HepG2 (cell line): ENCODE measurements around the gene PSORS1C1. TPM values are rescaled to one million over a fixed set of nuclear protein-coding genes. Genes with fewer than 3 reads are reported as not detected.

Experiments
- ATAC-seq: fragments of 200-7000 bp; cut with Tn5 transposase; 3 replicates; pipeline ENCODE4 v1.9.1; 2020; ENCODE audit warnings: mild to moderate bottlenecking, moderate library complexity
- BruUV-seq: library from RNA; stranded (reverse); fragments of 400-500 nt; replicated peaks from 2 replicates; lab custom pipeline; 2021; lab: Mats Ljungman, UMichigan
- CTCF ChIA-PET: fragments of 300-600 bp; formaldehyde crosslinking; extraction: SDS; loops from one replicate; lab custom pipeline; 2021; ENCODE audit warnings: low total read pairs, inconsistent platforms, low intra/inter-chr PET ratio; lab: Yijun Ruan, JAX
- POLR2A ChIA-PET: fragments of 350-600 bp; sonication (Branson Sonifier 250); formaldehyde crosslinking; loops from one replicate; lab custom pipeline; 2020; ENCODE audit warnings: antibody characterized with exemption, inconsistent platforms; lab: Yijun Ruan, JAX
- DNase-seq: peaks from one replicate; pipeline ENCODE4 v3.0.0-alpha.2; 2015; ENCODE audit warnings: low spot score
- FAIRE-seq: peaks from 3 replicates; lab custom pipeline; 2011; peaks lifted over from hg19 to GRCh38; lab: Jason Lieb, UNC
- H2AFZ ChIP-seq: one replicate; pipeline ENCODE4 v1.6.1; 2011; ENCODE audit warnings: low read length, inconsistent platforms
- H3K27ac ChIP-seq: fragments of 300-600 bp; 3 replicates; pipeline ENCODE4 v1.8.0; 2011; ENCODE audit warnings: mixed run types, mild to moderate bottlenecking, mixed read lengths, low read length, inconsistent platforms; ENCODE audit not compliant: insufficient read depth; ENCODE audit errors: extremely low read length
- H3K27me3 ChIP-seq, 2 experiments: fragments of 200-600 bp in 1 of 2; 2 replicates in 1 of 2; 3 replicates in 1 of 2; pipeline versions ENCODE4 v1.6.0 to v1.8.0; 2011; ENCODE audit warnings: low read length in 2 of 2, mild to moderate bottlenecking in 2 of 2, moderate library complexity in 2 of 2, inconsistent platforms in 1 of 2; ENCODE audit not compliant: insufficient read depth in 2 of 2, control insufficient read depth in 1 of 2
- H3K36me3 ChIP-seq, 2 experiments: fragments of 200-600 bp in 1 of 2; replicated peaks in 1 of 2; 2 replicates in 1 of 2; 3 replicates in 1 of 2; pipeline versions ENCODE4 v1.5.1 to v1.8.0; 2011; ENCODE audit warnings: low read length in 2 of 2, inconsistent platforms in 1 of 2; ENCODE audit not compliant: insufficient read depth in 2 of 2, control insufficient read depth in 1 of 2
- H3K4me1 ChIP-seq: 2 replicates; pipeline ENCODE4 v1.5.1; 2012; ENCODE audit warnings: low read length, inconsistent platforms; ENCODE audit not compliant: insufficient read depth
- H3K4me2 ChIP-seq: 2 replicates; pipeline ENCODE4 v1.6.0; 2011; ENCODE audit warnings: low read depth, low read length, inconsistent platforms
- H3K4me3 ChIP-seq, 3 experiments: fragments of 200-600 bp in 1 of 3; sonication (generic), shearing (Covaris generic) in 1 of 3; replicated peaks in 1 of 3; 2 replicates each; pipeline ENCODE4 v1.5.1; 2011 to 2016; ENCODE audit warnings: low read length in 3 of 3, inconsistent platforms in 2 of 3, low read depth in 2 of 3, mild to moderate bottlenecking in 2 of 3, control low read depth in 1 of 3, mixed read lengths in 1 of 3; ENCODE audit not compliant: insufficient read depth in 1 of 3
- H3K79me2 ChIP-seq: one replicate; pipeline ENCODE4 v1.6.1; 2011; ENCODE audit warnings: low read length, inconsistent platforms; ENCODE audit not compliant: insufficient read depth
- H3K9ac ChIP-seq: 2 replicates; pipeline ENCODE4 v1.6.0; 2011; ENCODE audit warnings: mild to moderate bottlenecking, low read depth, low read length, inconsistent platforms; ENCODE audit not compliant: insufficient read depth
- H3K9me3 ChIP-seq: 2 replicates; pipeline ENCODE4 v1.5.1; 2012; ENCODE audit warnings: mild to moderate bottlenecking, low read length
- H4K20me1 ChIP-seq: 2 replicates; pipeline ENCODE4 v1.6.0; 2011; ENCODE audit warnings: inconsistent platforms, mild to moderate bottlenecking, low read length, moderate library complexity; ENCODE audit not compliant: insufficient read depth
- ARHGAP35 ChIP-seq: sonication (generic); formaldehyde crosslinking; IDR thresholded peaks from 2 replicates; pipeline ENCODE4 v1.9.0; 2022; ENCODE audit warnings: mild to moderate bottlenecking, inconsistent platforms, moderate library complexity, missing genetic modification reagents, borderline replicate concordance
- ATF7-NPFF ChIP-seq: sonication (generic); formaldehyde crosslinking; IDR thresholded peaks from 2 replicates; pipeline ENCODE4 v1.8.1; 2023; ENCODE audit warnings: mild to moderate bottlenecking, low read depth, missing genetic modification reagents, moderate library complexity
- CBFB ChIP-seq: sonication (generic); formaldehyde crosslinking; IDR thresholded peaks from 2 replicates; pipeline ENCODE4 v1.4.0; 2020; ENCODE audit warnings: missing genetic modification reagents
- KLF15 ChIP-seq: sonication (generic); formaldehyde crosslinking; IDR thresholded peaks from 2 replicates; pipeline ENCODE4 v1.8.1; 2023; ENCODE audit warnings: borderline replicate concordance, mild to moderate bottlenecking, inconsistent platforms, missing genetic modification reagents, mixed read lengths
- MATR3 ChIP-seq: sonication (generic); formaldehyde crosslinking; IDR thresholded peaks from 2 replicates; pipeline ENCODE4 v1.4.0; 2020; ENCODE audit warnings: missing genetic modification reagents
- MEF2D ChIP-seq: sonication (generic); formaldehyde crosslinking; IDR thresholded peaks from 2 replicates; pipeline ENCODE4 v1.5.1; 2020; ENCODE audit warnings: mild to moderate bottlenecking, missing genetic modification reagents
- SALL2 ChIP-seq: sonication (generic); formaldehyde crosslinking; IDR thresholded peaks from 2 replicates; pipeline ENCODE4 v1.8.1; 2023; ENCODE audit warnings: mild to moderate bottlenecking, missing genetic modification reagents, inconsistent platforms
- ZBTB1 ChIP-seq: sonication (generic); formaldehyde crosslinking; IDR thresholded peaks from 2 replicates; pipeline ENCODE4 v1.4.0; 2020; ENCODE audit warnings: missing genetic modification reagents, borderline replicate concordance
- ZNF136 ChIP-seq: sonication (generic); formaldehyde crosslinking; IDR thresholded peaks from 2 replicates; pipeline ENCODE4 v1.8.1; 2022; ENCODE audit warnings: low read depth, mild to moderate bottlenecking, moderate library complexity, missing genetic modification reagents
- ZNF143 ChIP-seq: sonication (generic); formaldehyde crosslinking; IDR thresholded peaks from 2 replicates; pipeline ENCODE4 v1.4.0; 2020; ENCODE audit warnings: missing genetic modification reagents
- ZNF317 ChIP-seq: sonication (generic); formaldehyde crosslinking; IDR thresholded peaks from 2 replicates; pipeline ENCODE4 v1.5.0; 2020; ENCODE audit warnings: mild to moderate bottlenecking, missing genetic modification reagents
- ZNF674 ChIP-seq: sonication (generic); formaldehyde crosslinking; IDR thresholded peaks from 2 replicates; pipeline ENCODE4 v1.5.0; 2020; ENCODE audit warnings: low read depth, mild to moderate bottlenecking, missing genetic modification reagents
- WGBS: methylation state at CpG from one replicate; pipeline ENCODE4 v1.1.6; 2017; ENCODE audit warnings: low lambda C conversion rate; 5-methylcytosine and 5-hydroxymethylcytosine counted together
- in situ Hi-C: cut with HindIII; loops from 2 replicates; pipeline ENCODE4 v1.10.0; 2017; ENCODE audit warnings: low pct_unique_long_range_greater_than_20kb; ENCODE audit not compliant: extremely low pct_ligation_motif_present
- intact Hi-C: fragments of 100-400 bp; cut with micrococcal nuclease; formaldehyde crosslinking; loops from one replicate; pipeline ENCODE4 v1.10.0; 2022; ENCODE audit not compliant: unreplicated experiment
- polyA plus RNA-seq, 8 experiments: library from polyadenylated mRNA; depleted of rRNA in 3 of 8; stranded (reverse) in 7 of 8; unstranded in 1 of 8; fragments of >200 nt; fragmentation: Illumina TruSeq in 4 of 8; extraction: Trizol in 4 of 8; gene quantifications; 2 replicates each; pipeline versions ENCODE4 v1.2.1 to v1.2.3, GENCODE V29; 2011 to 2016; ENCODE audit warnings: low read depth in 4 of 8, missing spikeins in 1 of 8, mixed read lengths in 1 of 8; ENCODE audit not compliant: insufficient read depth in 1 of 8
- total RNA-seq, 5 experiments: library from RNA; depleted of rRNA; stranded (reverse); fragments of >200 nt; fragmentation: Illumina TruSeq; extraction: Trizol; gene quantifications; 2 replicates each; pipeline ENCODE4 v1.2.3, GENCODE V29; 2016; ENCODE audit warnings: low read depth in 1 of 5
- TF ChIP-seq, protein P1 (sequence below): sonication (generic); formaldehyde crosslinking; IDR thresholded peaks from 2 replicates; pipeline ENCODE4 v1.4.0; 2020; ENCODE audit warnings: mild to moderate bottlenecking, missing genetic modification reagents
- TF ChIP-seq, protein P2 (sequence below): IDR thresholded peaks from 2 replicates; pipeline ENCODE4 v1.6.1; 2016; ENCODE audit warnings: low read depth, missing genetic modification reagents, missing compliant biosample characterization

PSORS1C1 gene
- total and polyA plus RNA-seq, 2 of the 13 experiments (the other 11 are each of a cell fraction or from before 2014, with no cell fraction given): 0.01 to 0.02 TPM

DNA sequence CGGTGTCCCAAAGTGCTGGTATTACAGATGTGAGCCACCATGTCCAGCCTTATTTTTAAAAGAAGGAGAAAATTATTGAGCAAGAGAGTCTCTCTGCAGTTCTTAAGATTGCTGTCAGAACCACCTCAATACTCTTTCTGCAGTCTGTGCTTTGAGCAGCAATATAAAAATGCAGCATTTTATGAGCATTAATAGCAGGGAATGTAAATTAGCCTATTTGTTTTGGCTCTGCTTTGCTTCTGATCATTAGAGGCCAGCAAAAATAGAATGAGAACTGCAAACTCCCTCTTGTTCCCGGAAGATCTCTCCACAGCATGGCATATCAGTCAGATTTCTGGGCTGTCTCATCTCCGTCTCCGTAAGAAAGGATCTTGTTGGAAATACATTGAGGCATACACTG lies 38.0 kb upstream of the PSORS1C1 start:
- intact Hi-C loops: no loop called here
- H3K4me2 ChIP-seq: no peak overlapping the region
- ATAC-seq (no peak), FAIRE-seq (peak; percentile 32), DNase-seq (no peak)
- POLR2A ChIA-PET: no interaction called here
- no peaks in the 10 kb centered on the region for H4K20me1 ChIP-seq
- H3K27ac ChIP-seq: no peak overlapping the region
- CTCF ChIA-PET: no interaction called here
- H3K36me3 ChIP-seq: no peaks in the 10 kb centered on the region
- in situ Hi-C loops: loop anchor here (5.0 to 25.0 kb wide), 3 partner anchors 159 to 614 kb away; partner anchors contain the start of genes NRM and PPP1R18
- no peak for TF ChIP-seq ARHGAP35 (CRISPR knock-in tag)
- no peak for TF ChIP-seq ZNF143 (CRISPR knock-in tag)
- TF ChIP-seq CBFB (CRISPR knock-in tag): no peak
- TF ChIP-seq ZNF317: no peak
- TF ChIP-seq ATF7-NPFF (CRISPR knock-in tag): no peak
- TF ChIP-seq, protein P1, sequence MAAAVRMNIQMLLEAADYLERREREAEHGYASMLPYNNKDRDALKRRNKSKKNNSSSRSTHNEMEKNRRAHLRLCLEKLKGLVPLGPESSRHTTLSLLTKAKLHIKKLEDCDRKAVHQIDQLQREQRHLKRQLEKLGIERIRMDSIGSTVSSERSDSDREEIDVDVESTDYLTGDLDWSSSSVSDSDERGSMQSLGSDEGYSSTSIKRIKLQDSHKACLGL: no peak
- no peak for TF ChIP-seq ZBTB1
- TF ChIP-seq, protein P2, sequence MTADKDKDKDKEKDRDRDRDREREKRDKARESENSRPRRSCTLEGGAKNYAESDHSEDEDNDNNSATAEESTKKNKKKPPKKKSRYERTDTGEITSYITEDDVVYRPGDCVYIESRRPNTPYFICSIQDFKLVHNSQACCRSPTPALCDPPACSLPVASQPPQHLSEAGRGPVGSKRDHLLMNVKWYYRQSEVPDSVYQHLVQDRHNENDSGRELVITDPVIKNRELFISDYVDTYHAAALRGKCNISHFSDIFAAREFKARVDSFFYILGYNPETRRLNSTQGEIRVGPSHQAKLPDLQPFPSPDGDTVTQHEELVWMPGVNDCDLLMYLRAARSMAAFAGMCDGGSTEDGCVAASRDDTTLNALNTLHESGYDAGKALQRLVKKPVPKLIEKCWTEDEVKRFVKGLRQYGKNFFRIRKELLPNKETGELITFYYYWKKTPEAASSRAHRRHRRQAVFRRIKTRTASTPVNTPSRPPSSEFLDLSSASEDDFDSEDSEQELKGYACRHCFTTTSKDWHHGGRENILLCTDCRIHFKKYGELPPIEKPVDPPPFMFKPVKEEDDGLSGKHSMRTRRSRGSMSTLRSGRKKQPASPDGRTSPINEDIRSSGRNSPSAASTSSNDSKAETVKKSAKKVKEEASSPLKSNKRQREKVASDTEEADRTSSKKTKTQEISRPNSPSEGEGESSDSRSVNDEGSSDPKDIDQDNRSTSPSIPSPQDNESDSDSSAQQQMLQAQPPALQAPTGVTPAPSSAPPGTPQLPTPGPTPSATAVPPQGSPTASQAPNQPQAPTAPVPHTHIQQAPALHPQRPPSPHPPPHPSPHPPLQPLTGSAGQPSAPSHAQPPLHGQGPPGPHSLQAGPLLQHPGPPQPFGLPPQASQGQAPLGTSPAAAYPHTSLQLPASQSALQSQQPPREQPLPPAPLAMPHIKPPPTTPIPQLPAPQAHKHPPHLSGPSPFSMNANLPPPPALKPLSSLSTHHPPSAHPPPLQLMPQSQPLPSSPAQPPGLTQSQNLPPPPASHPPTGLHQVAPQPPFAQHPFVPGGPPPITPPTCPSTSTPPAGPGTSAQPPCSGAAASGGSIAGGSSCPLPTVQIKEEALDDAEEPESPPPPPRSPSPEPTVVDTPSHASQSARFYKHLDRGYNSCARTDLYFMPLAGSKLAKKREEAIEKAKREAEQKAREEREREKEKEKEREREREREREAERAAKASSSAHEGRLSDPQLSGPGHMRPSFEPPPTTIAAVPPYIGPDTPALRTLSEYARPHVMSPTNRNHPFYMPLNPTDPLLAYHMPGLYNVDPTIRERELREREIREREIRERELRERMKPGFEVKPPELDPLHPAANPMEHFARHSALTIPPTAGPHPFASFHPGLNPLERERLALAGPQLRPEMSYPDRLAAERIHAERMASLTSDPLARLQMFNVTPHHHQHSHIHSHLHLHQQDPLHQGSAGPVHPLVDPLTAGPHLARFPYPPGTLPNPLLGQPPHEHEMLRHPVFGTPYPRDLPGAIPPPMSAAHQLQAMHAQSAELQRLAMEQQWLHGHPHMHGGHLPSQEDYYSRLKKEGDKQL: no peak
- TF ChIP-seq ZNF136 (CRISPR knock-in tag): no peak
- TF ChIP-seq MATR3: no peak
- TF ChIP-seq KLF15 (CRISPR knock-in tag): no peak
- TF ChIP-seq ZNF674 (CRISPR knock-in tag): no peak
- no peak for TF ChIP-seq MEF2D (CRISPR knock-in tag)
- no peak for TF ChIP-seq SALL2 (CRISPR knock-in tag)
- H3K4me1 ChIP-seq: peaks cover 6% of the 10 kb centered on the region; the same call in 1 of the 2 replicates
- no TSS peak for BruUV-seq
- WGBS: 83% methylated on average over 4 of the region's 4 CpGs
- no peak overlapping the region for H3K9ac ChIP-seq
- H3K27me3 ChIP-seq: peaks cover 0 to 11% of the 10 kb centered on the region in 2 experiments; a peak in 4 of 5 replicates
- no peaks in the 10 kb centered on the region for H3K9me3 ChIP-seq
- H3K79me2 ChIP-seq: no peaks in the 10 kb centered on the region
- H2AFZ ChIP-seq: no peak overlapping the region
- H3K4me3 ChIP-seq: no peak overlapping the region
